CD4-positive, alpha-beta T cell (primary cell): ENCODE data around the gene TRHDE. TPM values are rescaled to one million over a fixed set of nuclear protein-coding genes. Genes with fewer than 3 reads are reported as not detected.
"Not testable (repeated sequence)": the region's sequence is repeated elsewhere in the genome, so short reads cannot be mapped to it uniquely, and the experiment has no call there.

ENCODE experiments used
- ATAC-seq: fragments of 200-7000 bp; cut with Tn5 transposase; one replicate; pipeline ENCODE4 v1.10.0; 2022; ENCODE audit warnings: mild to moderate bottlenecking; ENCODE audit not compliant: poor library complexity
- CTCF ChIA-PET: fragments of 350-600 bp; sonication (Branson Sonifier 250); formaldehyde crosslinking; loops from one replicate; lab custom pipeline; 2021; ENCODE audit warnings: antibody characterized with exemption, inconsistent platforms; lab: Charles Lee
- POLR2A ChIA-PET: fragments of 350-600 bp; sonication (Branson Sonifier 250); formaldehyde crosslinking; loops from one replicate; lab custom pipeline; 2021; ENCODE audit warnings: antibody characterized with exemption, inconsistent platforms; lab: Charles Lee
- DNase-seq, 14 experiments: peaks; one replicate each; pipeline ENCODE4 v3.0.0-alpha.2; 2013 to 2020; ENCODE audit warnings: mixed read lengths in 2 of 14
- H3K27ac ChIP-seq, 2 donors: one replicate each; pipeline versions ENCODE4 v1.5.1 to v1.7.0; 2013; ENCODE audit warnings: low read length in 2 of 2, low read depth in 1 of 2, mild to moderate bottlenecking in 1 of 2
- H3K27me3 ChIP-seq, 2 experiments: 1 replicate in 1 of 2; 2 replicates in 1 of 2; pipeline versions ENCODE4 v1.6.1 to v1.7.0; 2013; ENCODE audit warnings: low read length in 2 of 2, control low read depth in 1 of 2, mild to moderate bottlenecking in 1 of 2, moderate library complexity in 1 of 2; ENCODE audit not compliant: insufficient read depth in 2 of 2, control insufficient read depth in 1 of 2
- H3K36me3 ChIP-seq: one replicate; pipeline ENCODE4 v1.6.1; 2013; ENCODE audit warnings: low read length, control low read depth; ENCODE audit not compliant: insufficient read depth
- H3K4me1 ChIP-seq: one replicate; pipeline ENCODE4 v1.6.1; 2013; ENCODE audit warnings: low read length, control low read depth; ENCODE audit not compliant: insufficient read depth
- H3K4me3 ChIP-seq: one replicate; pipeline ENCODE4 v1.5.1; 2013; ENCODE audit warnings: mild to moderate bottlenecking, low read length, moderate library complexity
- H3K9me3 ChIP-seq, 2 experiments: 1 replicate in 1 of 2; 2 replicates in 1 of 2; pipeline versions ENCODE4 v1.6.1 to v1.7.0; 2013; ENCODE audit warnings: low read length in 2 of 2, mild to moderate bottlenecking in 2 of 2, control low read depth in 1 of 2, moderate library complexity in 1 of 2; ENCODE audit not compliant: control insufficient read depth in 1 of 2, insufficient read depth in 1 of 2
- H3K27ac Mint-ChIP-seq: one replicate; pipeline ENCODE4 v1.8.0; 2020; ENCODE audit warnings: mixed read lengths
- H3K27me3 Mint-ChIP-seq: one replicate; pipeline ENCODE4 v1.8.0; 2021; ENCODE audit warnings: mixed read lengths
- H3K36me3 Mint-ChIP-seq: one replicate; pipeline ENCODE4 v1.8.0; 2021; ENCODE audit warnings: low read depth, mixed read lengths
- H3K4me1 Mint-ChIP-seq: one replicate; pipeline ENCODE4 v1.8.0; 2021; ENCODE audit warnings: low read depth, mixed read lengths
- H3K4me3 Mint-ChIP-seq: one replicate; pipeline ENCODE4 v1.8.0; 2020; ENCODE audit warnings: mild to moderate bottlenecking, mixed read lengths
- H3K9me3 Mint-ChIP-seq: one replicate; pipeline ENCODE4 v1.8.0; 2020; ENCODE audit warnings: mixed read lengths
- CTCF ChIP-seq: fragments of 200-600 bp; IDR thresholded peaks from one replicate; pipeline ENCODE4 v1.8.0; 2022; ENCODE audit warnings: antibody characterized with exemption, mild to moderate bottlenecking
- intact Hi-C, 2 experiments: fragments of 100-400 bp; cut with DNase I in 1 of 2; cut with micrococcal nuclease in 1 of 2; formaldehyde crosslinking; loops; one replicate each; pipeline versions ENCODE4 v1.15.1 to v1.9.0; 2023 to 2025; cut with DNase I, micrococcal nuclease
- total RNA-seq, 174 experiments: library from RNA in 2 of 174; stranded (reverse) in 2 of 174; gene quantifications; one replicate each; pipeline ENCODE4 v1.2.3 and lab custom pipeline; 2021 to 2026

Gene TRHDE
- total RNA-seq, 2 experiments from 2014 or later, result not detected

DNA sequence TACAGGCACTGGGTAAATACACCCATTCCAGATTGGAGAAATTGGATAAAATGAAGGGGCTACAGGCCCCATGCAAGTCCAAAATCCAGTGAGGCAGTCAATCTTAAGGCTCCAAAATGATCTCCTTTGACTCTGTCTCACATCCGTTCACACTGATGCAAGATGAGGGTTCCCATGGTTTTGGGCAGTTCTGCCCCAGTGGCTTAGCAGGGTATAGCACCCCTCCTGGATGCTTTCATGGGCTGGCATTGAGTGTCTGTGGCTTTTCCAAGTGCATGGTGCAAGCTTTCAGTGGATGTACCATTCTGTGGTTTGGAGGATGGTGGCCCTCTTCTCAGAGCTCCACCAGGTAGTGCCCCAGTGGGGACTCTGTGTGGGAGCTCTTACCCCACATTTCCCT is 427.2 kb downstream of the TRHDE start:
- H3K4me1 Mint-ChIP-seq, result no peaks in the 10 kb centered on the region
- Histone ChIP-seq H3K27ac (no peak overlapping the region), H3K4me3 (no peak overlapping the region), H3K27me3 (no peaks in the 10 kb centered on the region), H3K9me3 (peaks cover 11 to 21% of the 10 kb centered on the region in 2 experiments), H3K4me1 (no peaks in the 10 kb centered on the region), H3K36me3 (no peaks in the 10 kb centered on the region)
- ATAC-seq (no peak), DNase-seq (no peak)
- no peaks in the 10 kb centered on the region for H3K27me3 Mint-ChIP-seq
- H3K9me3 Mint-ChIP-seq, result peaks cover 21% of the 10 kb centered on the region
- no peak for TF ChIP-seq CTCF
- ChIA-PET CTCF (no interaction called here), POLR2A (no interaction called here)
- intact Hi-C loops, result no loop called here
- H3K4me3 Mint-ChIP-seq, result no peak overlapping the region
- no peaks in the 10 kb centered on the region for H3K36me3 Mint-ChIP-seq
- no peak overlapping the region for H3K27ac Mint-ChIP-seq

DNA sequence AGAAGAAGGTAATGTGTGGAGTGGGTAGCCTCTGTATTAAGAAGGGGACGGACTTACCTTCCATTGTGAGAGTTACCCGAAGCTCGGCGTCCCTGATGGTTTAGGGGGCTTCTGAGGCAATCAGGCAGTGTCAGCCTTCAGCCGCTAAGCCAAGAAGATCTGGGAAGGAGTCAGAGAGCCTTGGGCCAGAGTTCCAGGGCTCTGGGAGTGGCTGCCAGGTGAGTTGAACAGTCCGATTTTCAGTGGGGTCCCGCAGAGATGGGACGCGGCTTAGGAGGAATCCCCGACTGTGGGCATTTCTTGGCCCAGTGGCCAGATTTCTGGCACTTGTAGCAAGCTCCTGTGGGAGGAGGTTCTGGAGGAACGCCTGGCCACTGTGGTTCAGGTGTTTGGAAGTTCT is 439.9 kb downstream of the TRHDE start:
- DNase-seq, H3K4me1 ChIP-seq, H3K36me3 ChIP-seq, H3K9me3 Mint-ChIP-seq, ATAC-seq, H3K9me3 ChIP-seq, H3K27me3 Mint-ChIP-seq, H3K4me1 Mint-ChIP-seq, CTCF ChIA-PET, H3K4me3 ChIP-seq, H3K36me3 Mint-ChIP-seq, POLR2A ChIA-PET, H3K27ac Mint-ChIP-seq, H3K27ac ChIP-seq, H3K27me3 ChIP-seq, H3K4me3 Mint-ChIP-seq, intact Hi-C loops: not testable (repeated sequence)

DNA sequence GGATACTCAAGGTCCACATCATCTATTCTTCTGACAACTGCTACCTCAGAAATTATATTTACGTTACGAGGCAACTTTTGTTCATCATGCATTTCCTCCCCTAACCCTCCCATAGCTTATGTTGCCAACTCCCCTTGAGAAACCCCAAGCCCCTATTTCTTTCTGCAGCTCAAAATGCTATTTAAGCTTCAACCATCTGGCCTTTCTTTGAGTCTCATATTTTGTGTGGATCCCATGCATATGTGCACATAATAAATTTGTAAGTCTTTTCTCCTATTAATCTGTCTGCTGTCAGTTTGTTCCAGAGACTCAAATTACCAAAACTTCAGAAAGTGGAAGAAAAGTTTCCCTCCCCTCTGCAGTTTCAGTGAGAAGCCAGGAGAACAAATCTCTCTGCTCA is 444.1 kb downstream of the TRHDE start:
- no peaks in the 10 kb centered on the region for H3K27me3 ChIP-seq
- no peak overlapping the region for H3K4me3 ChIP-seq
- Mint-ChIP-seq H3K9me3 (peaks cover 2% of the 10 kb centered on the region), H3K27ac (no peak overlapping the region), H3K4me3 (no peak overlapping the region), H3K36me3 (no peaks in the 10 kb centered on the region), H3K4me1 (no peaks in the 10 kb centered on the region), H3K27me3 (no peaks in the 10 kb centered on the region)
- CTCF ChIA-PET, result no interaction called here
- POLR2A ChIA-PET, result no interaction called here
- intact Hi-C loops, result no loop called here
- H3K27ac ChIP-seq, result no peak overlapping the region
- ATAC-seq, result no peak
- no peaks in the 10 kb centered on the region for H3K36me3 ChIP-seq
- DNase-seq, result no peak
- H3K9me3 ChIP-seq, result peaks cover 0 to 3% of the 10 kb centered on the region in 2 experiments
- TF ChIP-seq CTCF, result no peak
- H3K4me1 ChIP-seq, result no peaks in the 10 kb centered on the region

DNA sequence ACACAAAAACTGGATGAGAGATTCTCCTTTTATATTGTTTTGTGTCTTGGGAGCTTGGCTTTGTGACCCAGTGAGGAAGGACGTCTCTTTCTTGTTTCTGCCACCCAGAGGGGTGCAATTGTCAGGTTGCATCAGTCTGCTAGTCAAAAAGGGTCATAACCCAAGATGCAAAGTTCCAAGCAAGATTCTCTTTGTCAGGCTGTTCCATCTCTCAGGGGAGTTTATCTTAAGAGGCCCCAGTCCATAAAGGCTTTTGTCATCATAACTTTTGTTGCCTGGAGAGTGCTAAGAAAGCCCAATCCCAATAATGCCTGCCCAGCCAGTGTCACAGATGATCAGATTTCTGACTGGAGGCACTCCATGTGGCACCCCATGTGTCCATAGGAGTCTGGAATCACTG is 444.9 kb downstream of the TRHDE start:
- no peaks in the 10 kb centered on the region for H3K4me1 Mint-ChIP-seq
- ChIA-PET POLR2A (no interaction called here), CTCF (no interaction called here)
- DNase-seq (no peak), ATAC-seq (no peak)
- peaks cover 0 to 3% of the 10 kb centered on the region in 2 experiments for H3K9me3 ChIP-seq
- no peak for TF ChIP-seq CTCF
- H3K4me3 ChIP-seq, result no peak overlapping the region
- no peaks in the 10 kb centered on the region for H3K4me1 ChIP-seq
- intact Hi-C loops, result no loop called here
- no peaks in the 10 kb centered on the region for H3K27me3 Mint-ChIP-seq
- H3K27me3 ChIP-seq, result no peaks in the 10 kb centered on the region
- no peaks in the 10 kb centered on the region for H3K36me3 Mint-ChIP-seq
- peaks cover 2% of the 10 kb centered on the region for H3K9me3 Mint-ChIP-seq
- H3K27ac ChIP-seq, result no peak overlapping the region
- no peak overlapping the region for H3K27ac Mint-ChIP-seq
- no peaks in the 10 kb centered on the region for H3K36me3 ChIP-seq
- no peak overlapping the region for H3K4me3 Mint-ChIP-seq
